Caco-2 (cell line): ENCODE measurements around the gene SATB2. TPM values are rescaled to one million over a fixed set of nuclear protein-coding genes. Genes with fewer than 3 reads are reported as not detected.

Experiments used
- BruUV-seq: library from RNA; stranded (reverse); fragments of 400-500 nt; replicated peaks from 2 replicates; lab custom pipeline; 2021; lab: Mats Ljungman, UMichigan
- CTCF ChIA-PET: fragments of 300-600 bp; sonication (Branson Sonifier 250); formaldehyde crosslinking; loops from one replicate; lab custom pipeline; 2022; ENCODE audit warnings: antibody characterized with exemption; lab: Charles Lee
- POLR2A ChIA-PET: fragments of 300-600 bp; sonication (Branson Sonifier 250); formaldehyde crosslinking; loops from one replicate; lab custom pipeline; 2022; ENCODE audit warnings: antibody characterized with exemption; lab: Charles Lee
- DNase-seq, 2 experiments: peaks; one replicate each; pipeline versions ENCODE4 v3.0.0 to v3.0.0-alpha.2; 2020 to 2022
- H3K27me3 ChIP-seq: replicated peaks from 2 replicates; pipeline ENCODE4 v1.6.0; 2011; ENCODE audit warnings: low read length; ENCODE audit not compliant: control insufficient read depth, insufficient read depth
- H3K36me3 ChIP-seq: 2 replicates; pipeline ENCODE4 v1.5.1; 2011; ENCODE audit warnings: low read length; ENCODE audit not compliant: control insufficient read depth, insufficient read depth
- H3K4me1 ChIP-seq: fragments of 250-450 bp; sonication (Bioruptor Pico); 2 replicates; pipeline ENCODE4 v1.5.1; 2020; ENCODE audit warnings: mild to moderate bottlenecking
- H3K4me3 ChIP-seq: 2 replicates; pipeline ENCODE4 v1.5.1; 2011; ENCODE audit warnings: low read depth, mild to moderate bottlenecking, control low read depth, low read length
- H3K9me3 ChIP-seq: fragments of 250-450 bp; sonication (Bioruptor Pico); 2 replicates; pipeline ENCODE4 v1.5.1; 2020; ENCODE audit warnings: mild to moderate bottlenecking, moderate library complexity
- H3K27ac Mint-ChIP-seq: one replicate; pipeline ENCODE4 v1.8.0; 2022; ENCODE audit warnings: mixed read lengths; ENCODE audit not compliant: unreplicated experiment
- H3K27me3 Mint-ChIP-seq: one replicate; pipeline ENCODE4 v1.8.0; 2022; ENCODE audit warnings: mixed read lengths; ENCODE audit not compliant: insufficient read depth, unreplicated experiment
- H3K36me3 Mint-ChIP-seq: one replicate; pipeline ENCODE4 v1.8.0; 2022; ENCODE audit warnings: mild to moderate bottlenecking, mixed read lengths; ENCODE audit not compliant: insufficient read depth, unreplicated experiment
- H3K4me1 Mint-ChIP-seq: one replicate; pipeline ENCODE4 v1.8.0; 2022; ENCODE audit warnings: low read depth, mixed read lengths; ENCODE audit not compliant: unreplicated experiment
- H3K4me3 Mint-ChIP-seq: one replicate; pipeline ENCODE4 v1.8.0; 2022; ENCODE audit warnings: mild to moderate bottlenecking, moderate library complexity, mixed read lengths; ENCODE audit not compliant: unreplicated experiment
- H3K9me3 Mint-ChIP-seq: one replicate; pipeline ENCODE4 v1.8.0; 2022; ENCODE audit warnings: mixed read lengths; ENCODE audit not compliant: unreplicated experiment
- intact Hi-C: fragments of 100-400 bp; cut with micrococcal nuclease; formaldehyde crosslinking; loops from one replicate; pipeline ENCODE4 v1.10.0; 2022; ENCODE audit not compliant: unreplicated experiment
- total RNA-seq: library from RNA; stranded (reverse); gene quantifications from 2 replicates; pipeline ENCODE4 v1.2.3, GENCODE V29; 2022
- TF ChIP-seq, protein P1 (sequence below), 2 experiments: fragments of 200-600 bp in 1 of 2; IDR thresholded peaks; 1 replicate in 1 of 2; 2 replicates in 1 of 2; pipeline versions ENCODE4 v1.5.1 to v1.8.0; 2011 to 2022; ENCODE audit warnings: antibody characterized with exemption in 1 of 2, control low read depth in 1 of 2, inconsistent platforms in 1 of 2, low read depth in 1 of 2, low read length in 1 of 2, mild to moderate bottlenecking in 1 of 2, moderate library complexity in 1 of 2; ENCODE audit not compliant: insufficient read depth in 1 of 2, severe bottlenecking in 1 of 2, unreplicated experiment in 1 of 2

The SATB2 gene
- total RNA-seq, 1 experiment from 2014 or later, result 1.1 TPM

DNA sequence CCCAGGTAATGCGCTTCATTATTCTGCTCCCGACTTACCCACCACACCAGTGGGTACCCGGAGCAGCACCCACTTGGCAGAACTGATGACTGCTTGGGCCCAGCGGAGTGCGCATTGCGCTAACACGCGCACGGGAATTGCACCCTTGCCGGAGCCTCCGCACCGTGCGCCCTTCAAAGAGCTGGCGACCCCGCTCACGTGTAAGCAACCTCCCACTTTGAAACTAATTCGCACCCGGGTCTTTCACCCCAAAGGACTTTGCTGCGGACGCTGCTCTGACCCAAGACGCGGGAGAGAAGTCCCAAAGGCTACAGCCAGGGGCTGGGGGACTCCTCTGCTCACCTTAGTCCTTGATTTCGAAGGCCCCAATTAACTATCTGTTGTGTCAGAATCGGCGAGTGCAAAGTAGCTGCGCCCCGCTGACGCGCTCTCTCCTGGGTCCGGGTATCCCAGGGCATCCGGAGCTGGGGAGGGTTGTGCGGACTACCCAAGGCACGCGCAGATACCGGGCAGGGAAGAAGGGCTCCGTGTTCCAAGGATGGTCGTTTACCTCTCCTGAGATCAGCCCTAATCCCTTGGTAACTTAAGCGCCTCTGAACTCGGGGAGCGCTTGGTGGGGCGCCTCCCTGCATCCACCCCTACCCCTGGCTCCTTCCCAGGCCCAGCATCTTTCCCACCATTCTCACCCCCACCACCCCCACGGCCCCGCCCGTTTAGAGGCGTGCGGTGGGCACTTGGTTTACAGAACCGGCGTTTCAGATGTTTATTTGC lies 13.1 kb upstream of the SATB2 start:
- H3K4me1 Mint-ChIP-seq, result no peaks in the 10 kb centered on the region
- Histone ChIP-seq H3K4me3 (no peak overlapping the region), H3K4me1 (no peaks in the 10 kb centered on the region), H3K9me3 (no peaks in the 10 kb centered on the region), H3K27me3 (no peaks in the 10 kb centered on the region; the same call in none of the 2 replicates), H3K36me3 (no peaks in the 10 kb centered on the region)
- H3K27me3 Mint-ChIP-seq, result peaks cover 25% of the 10 kb centered on the region
- ChIA-PET POLR2A (no interaction called here), CTCF (interaction anchor here (0.8 to 1.4 kb wide), 5 partner anchors 10 to 29 kb away, joined by 4 to 14 read pairs (median 5); no protein-coding TSS in a partner anchor)
- H3K9me3 Mint-ChIP-seq, result no peaks in the 10 kb centered on the region
- TF ChIP-seq, protein P1, sequence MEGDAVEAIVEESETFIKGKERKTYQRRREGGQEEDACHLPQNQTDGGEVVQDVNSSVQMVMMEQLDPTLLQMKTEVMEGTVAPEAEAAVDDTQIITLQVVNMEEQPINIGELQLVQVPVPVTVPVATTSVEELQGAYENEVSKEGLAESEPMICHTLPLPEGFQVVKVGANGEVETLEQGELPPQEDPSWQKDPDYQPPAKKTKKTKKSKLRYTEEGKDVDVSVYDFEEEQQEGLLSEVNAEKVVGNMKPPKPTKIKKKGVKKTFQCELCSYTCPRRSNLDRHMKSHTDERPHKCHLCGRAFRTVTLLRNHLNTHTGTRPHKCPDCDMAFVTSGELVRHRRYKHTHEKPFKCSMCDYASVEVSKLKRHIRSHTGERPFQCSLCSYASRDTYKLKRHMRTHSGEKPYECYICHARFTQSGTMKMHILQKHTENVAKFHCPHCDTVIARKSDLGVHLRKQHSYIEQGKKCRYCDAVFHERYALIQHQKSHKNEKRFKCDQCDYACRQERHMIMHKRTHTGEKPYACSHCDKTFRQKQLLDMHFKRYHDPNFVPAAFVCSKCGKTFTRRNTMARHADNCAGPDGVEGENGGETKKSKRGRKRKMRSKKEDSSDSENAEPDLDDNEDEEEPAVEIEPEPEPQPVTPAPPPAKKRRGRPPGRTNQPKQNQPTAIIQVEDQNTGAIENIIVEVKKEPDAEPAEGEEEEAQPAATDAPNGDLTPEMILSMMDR (IDR thresholded peaks at IDR 0.05; ENCODE audit: insufficient read depth in 1 of 2, low read depth in 1 of 2, low read length in 1 of 2, severe bottlenecking in 1 of 2, unreplicated experiment in 1 of 2), result no peak
- DNase-seq, result no peak
- intact Hi-C loops, result loop anchor here (1.0 kb wide), 1 partner anchor 15 kb away; no protein-coding TSS in a partner anchor
- BruUV-seq, result no TSS peak
- H3K27ac Mint-ChIP-seq, result no peak overlapping the region
- peaks cover 6% of the 10 kb centered on the region for H3K36me3 Mint-ChIP-seq
- peak overlapping the region; percentile 19 for H3K4me3 Mint-ChIP-seq

DNA sequence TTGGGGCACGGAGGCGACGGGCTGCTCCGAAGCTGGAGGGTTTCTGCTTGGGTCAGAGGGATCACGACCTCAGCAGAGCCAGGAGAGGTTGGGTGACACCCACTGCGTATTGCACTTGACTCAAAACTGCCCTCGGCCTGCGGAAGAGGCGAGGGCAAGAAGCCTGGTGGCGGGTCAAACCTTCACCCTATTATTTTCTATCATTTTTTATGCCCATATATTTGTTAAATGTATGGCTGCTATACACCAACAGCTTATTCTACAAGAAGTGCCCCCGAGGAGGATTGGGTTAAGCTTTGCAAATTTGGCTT lies 12.6 kb upstream of the SATB2 start:
- H3K27ac Mint-ChIP-seq, result no peak overlapping the region
- BruUV-seq, result no TSS peak
- no peak overlapping the region for H3K4me3 Mint-ChIP-seq

DNA sequence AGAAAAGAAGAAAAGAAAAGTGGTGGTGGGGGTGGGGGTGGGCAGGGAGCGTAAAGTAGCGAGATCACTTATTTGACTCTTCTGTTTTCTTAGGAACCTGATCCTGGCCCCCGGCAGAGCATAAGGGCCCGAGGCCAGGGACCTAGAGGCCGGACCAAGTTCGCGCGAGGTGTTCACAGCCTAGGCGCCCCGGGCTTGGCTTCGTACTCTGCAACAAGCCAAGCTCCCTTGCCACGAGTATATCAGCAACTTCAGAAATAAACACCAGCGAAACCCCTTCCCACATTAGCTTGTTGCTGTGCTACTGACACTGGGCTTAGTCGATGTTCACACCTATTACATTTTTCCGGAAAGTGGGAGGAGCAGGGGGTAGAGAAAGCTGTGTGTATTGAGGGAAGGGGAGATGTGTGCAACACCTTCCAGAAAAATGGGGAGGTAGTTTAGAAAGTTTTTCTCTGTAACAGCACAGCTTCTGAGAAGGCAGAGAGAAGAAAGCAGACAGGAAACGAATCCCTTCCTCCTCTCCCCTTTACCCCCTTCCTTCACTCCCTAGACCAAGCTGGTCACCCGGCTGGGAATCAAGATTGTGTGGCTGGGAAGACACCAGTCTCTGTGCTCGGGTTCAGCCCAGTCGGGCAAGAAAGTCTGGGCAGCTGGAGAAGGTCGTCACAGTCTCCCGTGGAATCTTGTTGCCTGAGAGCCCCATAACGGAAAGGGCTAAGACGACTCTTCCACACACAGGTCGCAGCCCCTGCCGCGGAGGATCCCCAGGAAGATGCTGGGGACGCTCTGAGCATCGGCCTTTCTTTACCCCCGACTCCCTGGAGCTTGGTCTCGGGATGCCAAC lies 12.0 kb upstream of the SATB2 start:
- Histone ChIP-seq H3K36me3 (no peaks in the 10 kb centered on the region), H3K4me3 (no peak overlapping the region), H3K27me3 (no peaks in the 10 kb centered on the region; the same call in none of the 2 replicates), H3K4me1 (no peaks in the 10 kb centered on the region), H3K9me3 (no peaks in the 10 kb centered on the region)
- Mint-ChIP-seq H3K36me3 (peaks cover 6% of the 10 kb centered on the region), H3K27ac (no peak overlapping the region), H3K9me3 (no peaks in the 10 kb centered on the region), H3K27me3 (peaks cover 28% of the 10 kb centered on the region), H3K4me1 (no peaks in the 10 kb centered on the region), H3K4me3 (no peak overlapping the region)
- ChIA-PET POLR2A (no interaction called here), CTCF (no interaction called here)
- TF ChIP-seq, protein P1 (IDR thresholded peaks at IDR 0.05; ENCODE audit: insufficient read depth in 1 of 2, low read depth in 1 of 2, low read length in 1 of 2, severe bottlenecking in 1 of 2, unreplicated experiment in 1 of 2), result no peak
- no peak for DNase-seq
- no TSS peak for BruUV-seq
- intact Hi-C loops, result no loop called here

More for the DNA sequence above, 12.6 kb upstream of the SATB2 start:
- Histone ChIP-seq H3K27me3 (no peaks in the 10 kb centered on the region; the same call in none of the 2 replicates), H3K36me3 (no peaks in the 10 kb centered on the region), H3K4me1 (no peaks in the 10 kb centered on the region), H3K9me3 (no peaks in the 10 kb centered on the region), H3K4me3 (no peak overlapping the region)
- DNase-seq, result no peak
- intact Hi-C loops, result no loop called here
- H3K9me3 Mint-ChIP-seq, result no peaks in the 10 kb centered on the region
- POLR2A ChIA-PET, result no interaction called here
- TF ChIP-seq, protein P1 (IDR thresholded peaks at IDR 0.05; ENCODE audit: insufficient read depth in 1 of 2, low read depth in 1 of 2, low read length in 1 of 2, severe bottlenecking in 1 of 2, unreplicated experiment in 1 of 2), result no peak
- no peaks in the 10 kb centered on the region for H3K4me1 Mint-ChIP-seq
- H3K36me3 Mint-ChIP-seq, result peaks cover 6% of the 10 kb centered on the region
- peaks cover 26% of the 10 kb centered on the region for H3K27me3 Mint-ChIP-seq
- CTCF ChIA-PET, result no interaction called here
